ENCODE data around the gene ADARB1.

- no peak for TF ChIP-seq CTCF (IDR thresholded peaks at IDR 0.05)
- TF ChIP-seq POLR2A (IDR thresholded peaks at IDR 0.05): no peak
- TF ChIP-seq EP300 (IDR thresholded peaks at IDR 0.05): no peak
Measured at GRCh38 chr21:45160198-45160597, 85.8 kb downstream of the ADARB1 start.

Data from ovary (tissue), 3 donors.